ENCODE data around the gene PPP1R3D.

- TF ChIP-seq TARDBP (IDR thresholded peaks at IDR 0.05) (no peak), ARNT (IDR thresholded peaks at IDR 0.05) (no peak), SP1 (IDR thresholded peaks at IDR 0.05) (no peak), PKNOX1 (IDR thresholded peaks at IDR 0.05) (no peak), SUZ12 (IDR thresholded peaks at IDR 0.05) (no peak)
Measured at GRCh38 chr20:59945175-59945574, 5.1 kb upstream of the PPP1R3D start.
